ENCODE results near the gene CD8B.

CD8B gene

DNA sequence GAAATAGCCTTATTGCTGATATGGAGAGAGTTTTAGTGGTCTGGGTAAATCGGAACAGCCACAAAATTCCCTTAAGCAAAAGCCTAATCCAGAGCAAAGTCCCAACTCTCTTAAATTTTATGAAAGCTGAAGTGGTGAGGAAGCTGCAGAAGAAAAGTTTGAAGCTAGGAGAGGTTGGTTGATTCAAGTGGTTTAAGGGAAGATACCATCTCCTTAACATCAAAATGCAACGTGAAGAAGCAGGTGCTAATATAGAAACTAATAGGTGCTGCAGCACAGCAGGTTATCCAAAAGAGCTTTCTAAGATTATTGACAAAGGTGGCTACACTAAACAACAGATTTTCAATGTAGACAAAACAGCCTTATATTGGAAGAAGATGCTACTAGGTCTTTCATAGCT, 42.7 kb downstream of the CD8B start:
- no peaks in the 10 kb centered on the region for H3K36me3 ChIP-seq (ENCODE audit: insufficient read depth, low read length)
- H4K20me1 ChIP-seq (ENCODE audit: insufficient read depth, low read length): no peaks in the 10 kb centered on the region
- H3K4me3 ChIP-seq (ENCODE audit: low read depth, low read length, poor library complexity, severe bottlenecking): no peak overlapping the region
- no peak for TF ChIP-seq EZH2 (IDR thresholded peaks at IDR 0.05; ENCODE audit: borderline replicate concordance, low read length)
- H3K9me2 ChIP-seq (ENCODE audit: low read depth, low read length): no peaks in the 10 kb centered on the region
- no peaks in the 10 kb centered on the region for H3K79me2 ChIP-seq (ENCODE audit: insufficient read depth, low read length)
- no peak overlapping the region for H3K9ac ChIP-seq (ENCODE audit: low read length)
- no peaks in the 10 kb centered on the region for H3F3A ChIP-seq (ENCODE audit: insufficient read depth, low read length)
- no peak overlapping the region for H3K27ac ChIP-seq (ENCODE audit: low read depth, low read length, poor library complexity, severe bottlenecking)
- H3K9me3 ChIP-seq (ENCODE audit: low read length): no peaks in the 10 kb centered on the region
- H3K27me3 ChIP-seq (ENCODE audit: insufficient read depth, low read length): no peaks in the 10 kb centered on the region
- H3K4me2 ChIP-seq (ENCODE audit: low read length): no peak overlapping the region
- no peak overlapping the region for H2AFZ ChIP-seq (ENCODE audit: low read length)
- H3K4me1 ChIP-seq (ENCODE audit: insufficient read depth, low read length, severe bottlenecking): no peaks in the 10 kb centered on the region

DNA sequence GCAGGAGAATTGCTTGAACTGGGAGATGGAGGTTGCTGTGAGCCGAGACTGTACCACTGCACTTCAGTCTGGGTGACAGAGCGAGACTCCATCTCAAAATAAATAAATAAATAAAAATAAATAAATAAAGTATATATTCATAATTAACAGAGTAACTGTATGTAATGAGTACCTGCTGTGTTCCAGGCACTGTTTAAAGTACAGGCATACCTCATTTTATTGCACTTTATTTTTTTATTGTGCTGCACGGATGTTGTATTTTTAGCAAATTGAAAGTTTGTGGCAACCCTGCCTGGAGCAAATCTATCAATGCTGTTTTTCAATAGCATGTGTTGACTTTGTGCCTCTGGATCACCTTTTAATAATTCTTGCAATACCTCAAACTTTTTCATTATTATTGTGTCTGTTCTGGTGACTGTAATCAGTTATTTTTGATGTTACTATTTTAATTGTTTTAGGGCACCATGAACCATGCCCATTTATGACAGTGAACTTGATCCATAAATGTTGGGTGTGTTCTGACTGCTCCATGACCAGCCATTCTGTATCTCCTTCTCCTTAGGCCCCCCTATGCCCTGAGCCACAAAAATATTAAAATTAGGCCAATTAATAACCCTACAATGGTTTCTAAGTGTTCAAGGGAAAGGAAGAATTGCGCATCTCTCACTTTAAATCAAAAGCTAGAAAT, 43.4 kb downstream of the CD8B start:
- Histone ChIP-seq H3K9ac (ENCODE audit: low read length) (no peak overlapping the region), H3F3A (ENCODE audit: insufficient read depth, low read length) (no peaks in the 10 kb centered on the region), H4K20me1 (ENCODE audit: insufficient read depth, low read length) (no peaks in the 10 kb centered on the region), H3K27me3 (ENCODE audit: insufficient read depth, low read length) (no peaks in the 10 kb centered on the region), H3K9me2 (ENCODE audit: low read depth, low read length) (no peaks in the 10 kb centered on the region), H3K9me3 (ENCODE audit: low read length) (no peaks in the 10 kb centered on the region), H3K79me2 (ENCODE audit: insufficient read depth, low read length) (no peaks in the 10 kb centered on the region), H3K27ac (ENCODE audit: low read depth, low read length, poor library complexity, severe bottlenecking) (no peak overlapping the region), H3K4me2 (ENCODE audit: low read length) (no peak overlapping the region), H2AFZ (ENCODE audit: low read length) (no peak overlapping the region), H3K36me3 (ENCODE audit: insufficient read depth, low read length) (no peaks in the 10 kb centered on the region), H3K4me1 (ENCODE audit: insufficient read depth, low read length, severe bottlenecking) (no peaks in the 10 kb centered on the region), H3K4me3 (ENCODE audit: low read depth, low read length, poor library complexity, severe bottlenecking) (no peak overlapping the region)
- TF ChIP-seq EZH2 (IDR thresholded peaks at IDR 0.05; ENCODE audit: borderline replicate concordance, low read length): no peak

GRCh38 chr2:86815611-86816010, 46.1 kb downstream of the CD8B start:
- Histone ChIP-seq H3F3A (ENCODE audit: insufficient read depth, low read length) (no peaks in the 10 kb centered on the region), H3K9ac (ENCODE audit: low read length) (no peak overlapping the region), H2AFZ (ENCODE audit: low read length) (no peak overlapping the region), H4K20me1 (ENCODE audit: insufficient read depth, low read length) (no peaks in the 10 kb centered on the region), H3K27me3 (ENCODE audit: insufficient read depth, low read length) (no peaks in the 10 kb centered on the region), H3K79me2 (ENCODE audit: insufficient read depth, low read length) (no peaks in the 10 kb centered on the region), H3K9me3 (ENCODE audit: low read length) (no peaks in the 10 kb centered on the region), H3K4me2 (ENCODE audit: low read length) (no peak overlapping the region), H3K4me3 (ENCODE audit: low read depth, low read length, poor library complexity, severe bottlenecking) (no peak overlapping the region), H3K9me2 (ENCODE audit: low read depth, low read length) (no peaks in the 10 kb centered on the region), H3K36me3 (ENCODE audit: insufficient read depth, low read length) (no peaks in the 10 kb centered on the region), H3K4me1 (ENCODE audit: insufficient read depth, low read length, severe bottlenecking) (no peaks in the 10 kb centered on the region), H3K27ac (ENCODE audit: low read depth, low read length, poor library complexity, severe bottlenecking) (no peak overlapping the region)
- TF ChIP-seq CTCF (IDR thresholded peaks at IDR 0.05; ENCODE audit: low read length): no peak

DNA sequence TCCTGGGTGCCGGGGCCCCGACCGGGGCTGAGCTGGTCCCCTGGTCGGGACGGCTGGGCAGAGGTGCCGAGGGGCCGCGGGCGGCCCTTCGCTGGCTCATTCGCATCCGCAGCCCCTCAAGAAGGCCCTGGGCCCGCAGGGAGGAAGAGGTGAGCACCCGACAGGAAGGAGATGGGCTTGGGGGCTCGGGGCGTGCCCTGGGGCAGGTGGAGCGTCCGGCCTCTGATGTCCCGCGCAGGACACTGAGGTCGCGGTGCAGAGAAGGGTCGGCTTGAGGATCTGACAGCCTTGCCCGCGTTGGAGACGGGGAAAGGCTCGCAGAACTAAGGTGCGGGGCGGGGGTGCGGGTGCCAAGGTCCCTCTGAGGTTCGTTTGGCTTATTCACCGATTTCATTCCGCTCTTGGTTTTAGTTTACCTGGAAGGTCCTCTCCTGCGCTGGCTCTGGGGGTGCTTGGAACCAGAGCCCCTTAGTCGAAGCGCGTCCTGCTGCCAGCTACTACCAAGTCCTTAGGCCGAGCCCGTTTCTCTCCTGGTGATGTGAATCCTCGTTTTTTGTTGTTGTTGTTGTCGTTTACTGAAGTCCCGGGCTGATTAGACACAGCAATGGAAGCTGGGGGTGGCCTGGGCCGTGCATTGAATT, 52.1 kb downstream of the CD8B start:
- TF ChIP-seq EZH2 (IDR thresholded peaks at IDR 0.05; ENCODE audit: borderline replicate concordance, low read length): no peak
- TF ChIP-seq CTCF (IDR thresholded peaks at IDR 0.05; ENCODE audit: low read length): no peak
- H3K4me3 ChIP-seq (ENCODE audit: low read depth, low read length, poor library complexity, severe bottlenecking): no peak overlapping the region
- H3K4me2 ChIP-seq (ENCODE audit: low read length): no peak overlapping the region
- no peaks in the 10 kb centered on the region for H3K9me3 ChIP-seq (ENCODE audit: low read length)
- no peaks in the 10 kb centered on the region for H3K9me2 ChIP-seq (ENCODE audit: low read depth, low read length)
- no peaks in the 10 kb centered on the region for H3K27me3 ChIP-seq (ENCODE audit: insufficient read depth, low read length)
- H2AFZ ChIP-seq (ENCODE audit: low read length): no peak overlapping the region
- no peaks in the 10 kb centered on the region for H3F3A ChIP-seq (ENCODE audit: insufficient read depth, low read length)
- H3K79me2 ChIP-seq (ENCODE audit: insufficient read depth, low read length): no peaks in the 10 kb centered on the region
- H3K4me1 ChIP-seq (ENCODE audit: insufficient read depth, low read length, severe bottlenecking): peaks cover 25% of the 10 kb centered on the region
- H4K20me1 ChIP-seq (ENCODE audit: insufficient read depth, low read length): no peaks in the 10 kb centered on the region
- no peaks in the 10 kb centered on the region for H3K36me3 ChIP-seq (ENCODE audit: insufficient read depth, low read length)
- H3K9ac ChIP-seq (ENCODE audit: low read length): no peak overlapping the region
- no peak overlapping the region for H3K27ac ChIP-seq (ENCODE audit: low read depth, low read length, poor library complexity, severe bottlenecking)
